Measurements from ENCODE around the gene CLASP1.

CLASP1 gene

GRCh38 chr2:121412349-121412748 lies 236.9 kb downstream of the CLASP1 start:
- H3K27me3 Mint-ChIP-seq, result no peaks in the 10 kb centered on the region

DNA sequence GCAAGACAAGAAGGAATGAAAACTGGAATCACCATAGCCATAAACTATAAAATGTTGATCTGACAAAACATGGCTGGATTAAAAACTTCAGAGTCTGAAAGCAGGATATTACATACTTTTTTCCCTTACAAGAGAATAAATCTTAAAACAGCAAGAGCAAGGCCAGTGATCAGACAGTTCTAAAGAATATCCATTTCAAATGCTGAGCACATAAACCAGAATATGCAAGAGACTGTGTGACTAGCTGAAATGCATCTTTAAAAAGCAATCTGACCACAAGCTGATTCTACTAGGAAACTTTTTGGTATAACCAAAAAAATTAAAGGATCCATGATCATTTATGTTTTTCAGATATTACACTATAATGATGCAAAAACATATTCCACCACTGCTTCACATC lies 239.3 kb downstream of the CLASP1 start:
- peaks cover 26% of the 10 kb centered on the region for H3K36me3 Mint-ChIP-seq

More at GRCh38 chr2:121412349-121412748, 236.9 kb downstream of the CLASP1 start:
- H3K27ac Mint-ChIP-seq, result no peak overlapping the region
- H3K4me3 Mint-ChIP-seq, result no peak overlapping the region
- DNase-seq (ENCODE audit: low spot score in 2 of 2) (no peak), ATAC-seq (ENCODE audit: low read depth) (no peak)
- H3K4me1 Mint-ChIP-seq, result no peaks in the 10 kb centered on the region
- no peaks in the 10 kb centered on the region for H3K9me3 Mint-ChIP-seq
- peaks cover 27% of the 10 kb centered on the region for H3K36me3 Mint-ChIP-seq

DNA sequence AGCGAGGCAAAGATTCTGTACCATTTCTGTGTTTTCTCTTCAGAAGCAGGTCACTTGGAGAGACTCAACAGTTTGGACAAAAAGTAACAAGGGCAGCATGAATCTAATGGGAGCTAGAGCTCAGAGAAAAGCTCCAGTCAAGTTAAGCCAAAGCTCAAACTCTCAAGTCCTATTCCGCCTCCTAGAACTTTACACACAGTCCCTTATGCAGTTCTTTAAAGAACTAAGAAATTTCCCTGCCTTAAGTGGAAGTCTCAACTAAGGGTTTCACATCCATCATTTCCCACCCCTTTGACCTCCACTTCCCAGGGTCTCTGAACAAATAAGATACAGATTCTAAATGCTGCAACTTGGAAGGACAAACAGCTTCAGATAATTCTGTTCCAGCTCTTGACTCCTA lies 239.9 kb downstream of the CLASP1 start:
- H3K27me3 Mint-ChIP-seq, result no peaks in the 10 kb centered on the region
- H3K36me3 Mint-ChIP-seq, result peaks cover 27% of the 10 kb centered on the region
- no peaks in the 10 kb centered on the region for H3K4me1 Mint-ChIP-seq
- ATAC-seq (ENCODE audit: low read depth) (no peak), DNase-seq (ENCODE audit: low spot score in 2 of 2) (no peak)
- no peaks in the 10 kb centered on the region for H3K9me3 Mint-ChIP-seq
- H3K27ac Mint-ChIP-seq, result peak overlapping the region; percentile 70
- no peak overlapping the region for H3K4me3 Mint-ChIP-seq

More for the DNA sequence above, 239.3 kb downstream of the CLASP1 start:
- DNase-seq (ENCODE audit: low spot score in 2 of 2) (no peak), ATAC-seq (ENCODE audit: low read depth) (no peak)
- Mint-ChIP-seq H3K4me3 (no peak overlapping the region), H3K4me1 (no peaks in the 10 kb centered on the region), H3K9me3 (no peaks in the 10 kb centered on the region), H3K27ac (peak overlapping the region; percentile 70), H3K27me3 (no peaks in the 10 kb centered on the region)

DNA sequence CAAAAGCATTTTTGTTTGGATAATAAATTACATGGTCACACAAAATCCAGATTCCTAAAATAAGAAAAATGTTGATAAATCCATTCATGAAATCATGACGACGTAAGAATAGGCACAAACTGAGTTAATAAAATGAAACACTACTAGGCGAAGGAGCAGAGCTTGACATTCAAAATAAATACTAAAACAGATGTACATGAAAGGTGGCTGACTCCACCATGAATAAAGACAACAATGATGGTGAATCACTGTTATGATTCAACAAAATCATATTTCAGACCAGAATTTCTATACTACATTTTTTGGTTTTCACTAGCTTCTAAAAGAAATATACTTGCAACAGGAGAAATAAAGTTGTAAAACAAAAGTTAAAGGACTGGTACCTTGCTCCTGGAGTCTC lies 240.6 kb downstream of the CLASP1 start:
- no peaks in the 10 kb centered on the region for H3K9me3 Mint-ChIP-seq
- no peak for DNase-seq (ENCODE audit: low spot score in 2 of 2)
- H3K36me3 Mint-ChIP-seq, result peaks cover 28% of the 10 kb centered on the region
- ATAC-seq (ENCODE audit: low read depth), result no peak
- H3K27me3 Mint-ChIP-seq, result no peaks in the 10 kb centered on the region
- no peak overlapping the region for H3K4me3 Mint-ChIP-seq
- no peaks in the 10 kb centered on the region for H3K4me1 Mint-ChIP-seq
- no peak overlapping the region for H3K27ac Mint-ChIP-seq

- H3K36me3 Mint-ChIP-seq, result peaks cover 37% of the 10 kb centered on the region
- H3K27me3 Mint-ChIP-seq, result no peaks in the 10 kb centered on the region
- H3K9me3 Mint-ChIP-seq, result no peaks in the 10 kb centered on the region
- H3K4me3 Mint-ChIP-seq, result no peak overlapping the region
- DNase-seq (ENCODE audit: low spot score in 2 of 2) (no peak), ATAC-seq (ENCODE audit: low read depth) (no peak)
- H3K4me1 Mint-ChIP-seq, result no peaks in the 10 kb centered on the region
- H3K27ac Mint-ChIP-seq, result no peak overlapping the region
Observed at GRCh38 chr2:121405233-121405632, 244.0 kb downstream of the CLASP1 start.

DNA sequence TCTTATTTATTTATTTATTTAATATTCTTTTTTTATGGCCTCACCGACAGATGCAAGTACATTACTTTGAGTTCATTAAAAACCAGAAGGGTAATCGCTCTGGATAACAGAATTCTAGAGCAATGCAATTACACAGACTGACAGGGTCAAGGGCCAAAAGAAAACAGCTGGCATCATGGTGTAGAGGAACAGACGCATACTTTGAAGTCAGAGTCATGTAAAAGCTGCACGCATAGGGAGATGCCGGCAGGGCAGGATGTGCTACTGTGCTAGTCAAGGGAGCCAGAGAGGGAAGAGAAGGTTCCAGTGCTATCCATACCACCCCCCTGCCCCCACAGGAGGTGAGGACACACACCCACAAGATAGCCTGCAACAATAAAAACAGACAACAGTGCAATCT lies 249.1 kb downstream of the CLASP1 start:
- Mint-ChIP-seq H3K9me3 (no peaks in the 10 kb centered on the region), H3K4me3 (no peak overlapping the region), H3K27ac (no peak overlapping the region), H3K27me3 (no peaks in the 10 kb centered on the region), H3K36me3 (peaks cover 39% of the 10 kb centered on the region), H3K4me1 (no peaks in the 10 kb centered on the region)
- DNase-seq (ENCODE audit: low spot score in 2 of 2), result no peak
- ATAC-seq (ENCODE audit: low read depth), result no peak

DNA sequence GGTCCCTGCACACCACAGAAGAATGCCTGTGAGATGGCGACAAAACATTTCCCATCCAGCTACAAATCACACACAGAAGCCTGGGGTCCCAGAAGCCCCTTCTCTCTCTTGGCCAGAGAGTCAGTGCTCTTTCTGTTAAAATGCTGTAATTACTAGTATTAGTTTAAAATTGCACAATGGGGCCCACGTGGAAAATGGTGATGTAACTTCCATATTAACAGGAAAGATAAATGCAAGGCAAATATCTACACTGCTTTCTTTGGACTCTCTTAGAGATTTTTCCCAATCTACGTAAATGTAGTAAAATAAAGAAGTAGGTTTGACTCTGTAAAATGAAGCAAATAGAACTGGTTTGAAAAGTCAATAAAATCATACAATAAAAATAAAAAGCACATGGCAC lies 250.4 kb downstream of the CLASP1 start:
- H3K4me3 Mint-ChIP-seq, result no peak overlapping the region
- no peaks in the 10 kb centered on the region for H3K9me3 Mint-ChIP-seq
- H3K27ac Mint-ChIP-seq, result no peak overlapping the region
- H3K36me3 Mint-ChIP-seq, result peaks cover 43% of the 10 kb centered on the region
- H3K27me3 Mint-ChIP-seq, result no peaks in the 10 kb centered on the region
- no peaks in the 10 kb centered on the region for H3K4me1 Mint-ChIP-seq
- DNase-seq (ENCODE audit: low spot score in 2 of 2), result no peak
- ATAC-seq (ENCODE audit: low read depth), result no peak

GRCh38 chr2:121390082-121390692 lies 259.1 kb downstream of the CLASP1 start:
- H3K36me3 Mint-ChIP-seq, result peaks cover 28% of the 10 kb centered on the region
- H3K27ac Mint-ChIP-seq, result no peak overlapping the region
- no peak for ATAC-seq (ENCODE audit: low read depth)
- no peak overlapping the region for H3K4me3 Mint-ChIP-seq
- H3K9me3 Mint-ChIP-seq, result no peaks in the 10 kb centered on the region
- no peaks in the 10 kb centered on the region for H3K4me1 Mint-ChIP-seq
- H3K27me3 Mint-ChIP-seq, result no peaks in the 10 kb centered on the region
- DNase-seq (ENCODE audit: low spot score in 2 of 2), result no peak

DNA sequence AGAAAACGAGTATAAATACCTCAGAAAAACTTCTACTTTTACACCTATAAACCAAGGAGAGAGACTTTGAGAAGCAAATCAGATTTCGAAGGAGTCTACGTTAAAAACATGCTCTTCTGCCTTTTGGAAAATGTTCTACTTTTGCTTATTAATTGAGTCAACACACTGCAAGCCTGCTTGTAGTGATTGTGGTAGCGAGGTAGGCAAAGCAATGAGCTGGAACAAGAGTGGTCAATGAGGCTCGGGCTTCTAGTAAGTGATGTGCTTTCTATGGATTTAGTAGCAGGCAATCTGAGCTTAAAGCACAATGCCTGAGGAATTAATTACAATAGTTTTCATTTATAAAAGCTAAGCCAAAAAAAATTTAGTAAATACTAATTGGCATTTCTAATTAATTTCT lies 260.9 kb downstream of the CLASP1 start:
- no peak overlapping the region for H3K4me3 Mint-ChIP-seq
- DNase-seq (ENCODE audit: low spot score in 2 of 2) (no peak), ATAC-seq (ENCODE audit: low read depth) (no peak)
- no peaks in the 10 kb centered on the region for H3K27me3 Mint-ChIP-seq
- H3K9me3 Mint-ChIP-seq, result no peaks in the 10 kb centered on the region
- no peaks in the 10 kb centered on the region for H3K4me1 Mint-ChIP-seq
- peaks cover 28% of the 10 kb centered on the region for H3K36me3 Mint-ChIP-seq
- H3K27ac Mint-ChIP-seq, result no peak overlapping the region

GRCh38 chr2:121387591-121388325 lies 261.5 kb downstream of the CLASP1 start:
- ATAC-seq (ENCODE audit: low read depth) (no peak), DNase-seq (ENCODE audit: low spot score in 2 of 2) (no peak)
- H3K36me3 Mint-ChIP-seq, result peaks cover 33% of the 10 kb centered on the region
- no peak overlapping the region for H3K27ac Mint-ChIP-seq
- H3K27me3 Mint-ChIP-seq, result no peaks in the 10 kb centered on the region
- H3K4me1 Mint-ChIP-seq, result no peaks in the 10 kb centered on the region
- H3K9me3 Mint-ChIP-seq, result no peaks in the 10 kb centered on the region
- no peak overlapping the region for H3K4me3 Mint-ChIP-seq

- H3K9me3 Mint-ChIP-seq, result no peaks in the 10 kb centered on the region
- no peaks in the 10 kb centered on the region for H3K4me1 Mint-ChIP-seq
- DNase-seq (ENCODE audit: low spot score in 2 of 2) (no peak), ATAC-seq (ENCODE audit: low read depth) (no peak)
- H3K4me3 Mint-ChIP-seq, result no peak overlapping the region
- no peaks in the 10 kb centered on the region for H3K27me3 Mint-ChIP-seq
- no peak overlapping the region for H3K27ac Mint-ChIP-seq
- H3K36me3 Mint-ChIP-seq, result peaks cover 42% of the 10 kb centered on the region
Observed at GRCh38 chr2:121386707-121387106, 262.6 kb downstream of the CLASP1 start.

DNA sequence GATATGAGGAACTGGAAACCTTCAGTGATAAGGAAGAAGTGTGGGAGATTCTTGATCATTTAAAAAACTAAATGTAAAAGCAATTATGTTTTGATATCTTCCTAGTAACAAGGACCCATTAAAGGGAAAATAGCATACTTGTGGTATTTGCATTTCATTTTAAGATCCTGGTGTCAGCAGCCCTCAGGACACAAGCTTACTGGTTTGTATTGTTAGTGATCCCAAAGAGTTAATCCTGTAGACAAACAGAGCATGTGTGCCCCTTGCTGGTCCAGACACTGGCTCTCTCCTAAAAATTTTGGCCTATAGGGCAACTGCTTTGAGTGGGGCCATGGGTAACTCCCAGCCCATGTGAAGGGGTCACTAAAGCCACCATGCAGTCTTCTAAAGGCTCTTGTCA lies 263.2 kb downstream of the CLASP1 start:
- DNase-seq (ENCODE audit: low spot score in 2 of 2) (no peak), ATAC-seq (ENCODE audit: low read depth) (no peak)
- Mint-ChIP-seq H3K4me3 (no peak overlapping the region), H3K27me3 (no peaks in the 10 kb centered on the region), H3K36me3 (peaks cover 43% of the 10 kb centered on the region), H3K4me1 (no peaks in the 10 kb centered on the region), H3K9me3 (no peaks in the 10 kb centered on the region), H3K27ac (no peak overlapping the region)

DNA sequence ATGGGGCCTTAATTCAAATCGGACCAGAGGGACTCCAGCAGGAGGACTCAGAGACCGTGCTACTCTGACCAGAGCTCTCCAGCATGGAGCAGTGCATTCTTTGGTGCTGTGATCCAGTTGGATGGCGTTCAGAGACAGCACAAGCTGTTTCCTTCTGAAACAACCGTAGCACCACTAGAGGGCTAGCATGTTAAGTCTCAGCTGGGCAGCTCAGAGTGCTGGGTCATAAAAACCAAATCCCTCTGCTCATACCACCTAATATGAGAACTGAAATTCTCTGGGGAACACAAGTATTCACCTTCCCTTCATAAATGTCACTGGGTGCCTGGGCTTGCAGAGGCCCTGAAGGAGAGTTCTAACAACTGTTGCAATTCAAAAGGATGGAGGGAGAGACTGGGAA lies 266.5 kb downstream of the CLASP1 start:
- no peaks in the 10 kb centered on the region for H3K4me1 Mint-ChIP-seq
- ATAC-seq (ENCODE audit: low read depth) (no peak), DNase-seq (ENCODE audit: low spot score in 2 of 2) (no peak)
- no peak overlapping the region for H3K27ac Mint-ChIP-seq
- H3K36me3 Mint-ChIP-seq, result peaks cover 59% of the 10 kb centered on the region
- H3K4me3 Mint-ChIP-seq, result no peak overlapping the region
- H3K27me3 Mint-ChIP-seq, result no peaks in the 10 kb centered on the region
- no peaks in the 10 kb centered on the region for H3K9me3 Mint-ChIP-seq

DNA sequence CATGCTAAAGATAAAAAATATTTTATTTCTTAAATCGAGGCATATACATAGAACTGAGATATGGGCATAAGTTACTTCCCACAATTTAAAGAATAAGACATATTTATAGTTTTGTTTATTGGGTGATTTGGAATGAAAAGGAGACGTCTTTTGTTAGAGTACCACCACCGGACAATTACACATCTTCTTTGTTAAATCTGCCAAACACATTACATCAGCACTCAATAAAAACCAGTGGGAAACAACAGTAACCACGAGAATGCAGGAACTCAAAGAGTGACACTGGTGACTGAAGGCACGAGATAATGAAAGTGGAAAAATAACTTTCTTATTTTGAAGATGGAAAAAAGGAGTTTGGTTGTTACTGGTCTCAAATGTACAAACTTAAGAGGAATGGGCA lies 271.6 kb downstream of the CLASP1 start:
- no peak overlapping the region for H3K27ac Mint-ChIP-seq
- ATAC-seq (ENCODE audit: low read depth) (no peak), DNase-seq (ENCODE audit: low spot score in 2 of 2) (no peak)
- H3K4me1 Mint-ChIP-seq, result peaks cover 6% of the 10 kb centered on the region
- no peaks in the 10 kb centered on the region for H3K27me3 Mint-ChIP-seq
- peaks cover 67% of the 10 kb centered on the region for H3K36me3 Mint-ChIP-seq
- no peak overlapping the region for H3K4me3 Mint-ChIP-seq
- peaks cover 3% of the 10 kb centered on the region for H3K9me3 Mint-ChIP-seq
